ENCODE data around the gene QPCTL. TPM values are rescaled to one million over a fixed set of nuclear protein-coding genes. Genes with fewer than 3 reads are reported as not detected.

The QPCTL gene
- total and polyA plus RNA-seq, 2 of the 13 experiments (the other 11 are each of a cell fraction or from before 2014, with no cell fraction given), result 16.0 to 19.1 TPM

DNA sequence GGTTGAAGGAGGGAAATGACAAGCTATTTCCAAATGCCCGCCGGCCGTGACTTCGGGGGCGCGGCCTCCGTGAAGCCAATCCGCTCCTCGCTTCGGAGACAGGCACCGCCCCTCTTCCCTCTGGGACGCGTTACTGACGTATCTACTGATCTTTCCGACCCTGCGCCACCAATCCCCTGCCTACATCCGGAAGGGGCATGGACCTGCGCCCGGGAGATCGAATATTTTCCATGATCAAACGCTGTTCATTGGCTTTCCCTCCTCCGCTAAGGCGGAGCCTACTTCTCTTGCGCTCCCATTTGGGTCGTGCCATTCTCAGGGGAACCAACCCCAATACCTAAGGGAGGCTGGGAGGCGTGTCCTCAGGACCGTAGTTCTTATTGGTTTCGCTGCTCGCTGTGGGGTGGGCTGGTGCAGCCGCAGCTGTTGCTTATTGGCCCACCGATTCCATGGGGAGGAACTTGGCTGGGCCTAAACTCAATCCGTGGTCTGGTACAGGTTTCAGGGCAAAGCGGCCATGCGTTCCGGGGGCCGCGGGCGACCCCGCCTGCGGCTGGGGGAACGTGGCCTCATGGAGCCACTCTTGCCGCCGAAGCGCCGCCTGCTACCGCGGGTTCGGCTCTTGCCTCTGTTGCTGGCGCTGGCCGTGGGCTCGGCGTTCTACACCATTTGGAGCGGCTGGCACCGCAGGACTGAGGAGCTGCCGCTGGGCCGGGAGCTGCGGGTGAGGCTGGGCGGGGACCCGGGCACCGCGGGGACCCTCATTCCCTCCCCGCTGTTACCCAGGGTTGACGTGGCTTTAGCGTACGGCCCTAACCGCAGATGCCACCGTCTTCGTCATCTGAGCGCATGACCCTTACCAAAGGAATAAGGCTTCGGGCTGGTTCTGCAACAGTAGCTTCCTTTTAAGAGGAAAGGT, at the start of gene QPCTL (continued):
- TF ChIP-seq ZNF124 (CRISPR knock-in tag; IDR thresholded peaks at IDR 0.05) (peak; percentile 20; the same call in 1 of the 2 replicates), ZNF430 (CRISPR knock-in tag; IDR thresholded peaks at IDR 0.05) (peak; percentile 86; the same call in 1 of the 2 replicates), MYNN (CRISPR knock-in tag; IDR thresholded peaks at IDR 0.05; ENCODE audit: low read depth) (no peak), SRF (IDR thresholded peaks at IDR 0.05; ENCODE audit: low read depth, low read length) (0 out of 2 replicates have a peak, but pooled peaks have one; percentile 42), ZBTB42 (CRISPR knock-in tag; IDR thresholded peaks at IDR 0.05) (no peak), PCBP1 (IDR thresholded peaks at IDR 0.05; ENCODE audit: borderline replicate concordance, low read depth, low read length) (no peak), TGIF2 (CRISPR knock-in tag; IDR thresholded peaks at IDR 0.05) (peak; percentile 46; the same call in 1 of the 2 replicates), ZNF350 (CRISPR knock-in tag; IDR thresholded peaks at IDR 0.05; ENCODE audit: borderline replicate concordance, low read depth) (no peak), ZNF674 (CRISPR knock-in tag; IDR thresholded peaks at IDR 0.05; ENCODE audit: low read depth) (no peak)
- TF ChIP-seq, protein P1, sequence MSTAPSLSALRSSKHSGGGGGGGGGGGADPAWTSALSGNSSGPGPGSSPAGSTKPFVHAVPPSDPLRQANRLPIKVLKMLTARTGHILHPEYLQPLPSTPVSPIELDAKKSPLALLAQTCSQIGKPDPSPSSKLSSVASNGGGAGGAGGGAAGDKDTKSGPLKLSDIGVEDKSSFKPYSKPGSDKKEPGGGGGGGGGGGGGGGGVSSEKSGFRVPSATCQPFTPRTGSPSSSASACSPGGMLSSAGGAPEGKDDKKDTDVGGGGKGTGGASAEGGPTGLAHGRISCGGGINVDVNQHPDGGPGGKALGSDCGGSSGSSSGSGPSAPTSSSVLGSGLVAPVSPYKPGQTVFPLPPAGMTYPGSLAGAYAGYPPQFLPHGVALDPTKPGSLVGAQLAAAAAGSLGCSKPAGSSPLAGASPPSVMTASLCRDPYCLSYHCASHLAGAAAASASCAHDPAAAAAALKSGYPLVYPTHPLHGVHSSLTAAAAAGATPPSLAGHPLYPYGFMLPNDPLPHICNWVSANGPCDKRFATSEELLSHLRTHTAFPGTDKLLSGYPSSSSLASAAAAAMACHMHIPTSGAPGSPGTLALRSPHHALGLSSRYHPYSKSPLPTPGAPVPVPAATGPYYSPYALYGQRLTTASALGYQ (CRISPR knock-in tag; IDR thresholded peaks at IDR 0.05), result no peak
- TF ChIP-seq, protein P2, sequence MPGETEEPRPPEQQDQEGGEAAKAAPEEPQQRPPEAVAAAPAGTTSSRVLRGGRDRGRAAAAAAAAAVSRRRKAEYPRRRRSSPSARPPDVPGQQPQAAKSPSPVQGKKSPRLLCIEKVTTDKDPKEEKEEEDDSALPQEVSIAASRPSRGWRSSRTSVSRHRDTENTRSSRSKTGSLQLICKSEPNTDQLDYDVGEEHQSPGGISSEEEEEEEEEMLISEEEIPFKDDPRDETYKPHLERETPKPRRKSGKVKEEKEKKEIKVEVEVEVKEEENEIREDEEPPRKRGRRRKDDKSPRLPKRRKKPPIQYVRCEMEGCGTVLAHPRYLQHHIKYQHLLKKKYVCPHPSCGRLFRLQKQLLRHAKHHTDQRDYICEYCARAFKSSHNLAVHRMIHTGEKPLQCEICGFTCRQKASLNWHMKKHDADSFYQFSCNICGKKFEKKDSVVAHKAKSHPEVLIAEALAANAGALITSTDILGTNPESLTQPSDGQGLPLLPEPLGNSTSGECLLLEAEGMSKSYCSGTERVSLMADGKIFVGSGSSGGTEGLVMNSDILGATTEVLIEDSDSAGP (CRISPR knock-in tag; IDR thresholded peaks at IDR 0.05; ENCODE audit: borderline replicate concordance), result peak; percentile 40
- TF ChIP-seq, protein P3, sequence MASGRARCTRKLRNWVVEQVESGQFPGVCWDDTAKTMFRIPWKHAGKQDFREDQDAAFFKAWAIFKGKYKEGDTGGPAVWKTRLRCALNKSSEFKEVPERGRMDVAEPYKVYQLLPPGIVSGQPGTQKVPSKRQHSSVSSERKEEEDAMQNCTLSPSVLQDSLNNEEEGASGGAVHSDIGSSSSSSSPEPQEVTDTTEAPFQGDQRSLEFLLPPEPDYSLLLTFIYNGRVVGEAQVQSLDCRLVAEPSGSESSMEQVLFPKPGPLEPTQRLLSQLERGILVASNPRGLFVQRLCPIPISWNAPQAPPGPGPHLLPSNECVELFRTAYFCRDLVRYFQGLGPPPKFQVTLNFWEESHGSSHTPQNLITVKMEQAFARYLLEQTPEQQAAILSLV (CRISPR knock-in tag; IDR thresholded peaks at IDR 0.05; ENCODE audit: borderline replicate concordance), result 0 out of 2 replicates have a peak, but pooled peaks have one; percentile 50
